ENCODE measurements around the gene CDC42BPB.

- TF ChIP-seq ZNF384 (IDR thresholded peaks at IDR 0.05) (no peak), NFRKB (IDR thresholded peaks at IDR 0.05) (no peak)
Measured at GRCh38 chr14:102964152-102964730, 93.1 kb downstream of the CDC42BPB start.
